GM12878 (cell line): ENCODE measurements around the gene AMOTL1. TPM values are rescaled to one million over a fixed set of nuclear protein-coding genes. Genes with fewer than 3 reads are reported as not detected.

ENCODE experiments used
- ATAC-seq: fragments of 200-7000 bp; cut with Tn5 transposase; 3 replicates; pipeline ENCODE4 v1.9.1; 2020; ENCODE audit warnings: mild to moderate bottlenecking, moderate library complexity
- BruUV-seq: library from RNA; stranded (reverse); fragments of 400-500 nt; replicated peaks from 2 replicates; lab custom pipeline; 2021; lab: Mats Ljungman, UMichigan
- CTCF ChIA-PET: fragments of 300-600 bp; sonication (Branson Sonifier 250); formaldehyde crosslinking; extraction: SDS; loops from one replicate; lab custom pipeline; 2021; ENCODE audit warnings: inconsistent platforms; lab: Yijun Ruan, JAX
- POLR2A ChIA-PET: fragments of 350-600 bp; formaldehyde crosslinking; extraction: SDS; loops from one replicate; lab custom pipeline; 2021; ENCODE audit warnings: inconsistent platforms; lab: Charles Lee
- RAD21 ChIA-PET: fragments of 300-600 bp; sonication (Branson Sonifier 250); formaldehyde crosslinking; loops from one replicate; lab custom pipeline; 2023; ENCODE audit warnings: antibody characterized with exemption; ENCODE audit not compliant: unreplicated experiment; lab: Charles Lee
- SMC1A ChIA-PET: fragments of 300-600 bp; sonication (Branson Sonifier 250); formaldehyde crosslinking; loops from one replicate; lab custom pipeline; 2023; ENCODE audit not compliant: unreplicated experiment, uncharacterized antibody; lab: Charles Lee
- DNase-seq: peaks from one replicate; pipeline ENCODE4 v3.0.0-alpha.2; 2011; ENCODE audit warnings: low read depth, low spot score
- FAIRE-seq: peaks from 3 replicates; lab custom pipeline; 2011; peaks lifted over from hg19 to GRCh38; lab: Jason Lieb, UNC
- H2AFZ ChIP-seq: 2 replicates; pipeline ENCODE4 v1.6.0; 2011; ENCODE audit warnings: low read depth, low read length, control low read depth; ENCODE audit not compliant: control insufficient read depth
- H3K27ac ChIP-seq: 2 replicates; pipeline ENCODE4 v1.5.1; 2011; ENCODE audit warnings: control low read depth; ENCODE audit not compliant: control insufficient read depth, insufficient read depth
- H3K27me3 ChIP-seq, 2 experiments: replicated peaks in 1 of 2; 2 replicates each; pipeline versions ENCODE4 v1.6.0 to v1.6.1; 2011; ENCODE audit warnings: low read length in 1 of 2; ENCODE audit not compliant: control insufficient read depth in 2 of 2, insufficient read depth in 2 of 2
- H3K36me3 ChIP-seq, 2 experiments: 2 replicates each; pipeline ENCODE4 v1.5.1; 2011; ENCODE audit warnings: low read length in 1 of 2; ENCODE audit not compliant: control insufficient read depth in 2 of 2, insufficient read depth in 2 of 2
- H3K4me1 ChIP-seq: 2 replicates; pipeline ENCODE4 v1.6.1; 2011; ENCODE audit warnings: mild to moderate bottlenecking, low read length, moderate library complexity, mixed read lengths; ENCODE audit not compliant: control insufficient read depth, insufficient read depth
- H3K4me2 ChIP-seq: 2 replicates; pipeline ENCODE4 v1.6.0; 2011; ENCODE audit warnings: control low read depth; ENCODE audit not compliant: control insufficient read depth, insufficient read depth
- H3K4me3 ChIP-seq: fragments of 200-600 bp; sonication (generic); 2 replicates; pipeline ENCODE4 v1.5.1; 2016
- H3K79me2 ChIP-seq: 2 replicates; pipeline ENCODE4 v1.6.0; 2011; ENCODE audit warnings: low read length; ENCODE audit not compliant: control insufficient read depth, insufficient read depth
- H3K9ac ChIP-seq: 2 replicates; pipeline ENCODE4 v1.8.0; 2011; ENCODE audit warnings: low read length, control low read depth, mixed read lengths; ENCODE audit not compliant: control insufficient read depth, insufficient read depth
- H3K9me3 ChIP-seq: replicated peaks from 3 replicates; pipeline ENCODE4 v1.5.1; 2011; ENCODE audit warnings: mild to moderate bottlenecking, low read length; ENCODE audit not compliant: control insufficient read depth, insufficient read depth
- H4K20me1 ChIP-seq: 2 replicates; pipeline ENCODE4 v1.6.0; 2011; ENCODE audit not compliant: control insufficient read depth, insufficient read depth
- BHLHE40 ChIP-seq, 2 experiments: fragments of 450-650 bp in 1 of 2; IDR thresholded peaks; 2 replicates each; pipeline ENCODE4 v1.6.1; 2011 to 2017; ENCODE audit warnings: low read depth in 2 of 2, borderline replicate concordance in 1 of 2, improper control_type of control experiment in 1 of 2, low read length in 1 of 2, mild to moderate bottlenecking in 1 of 2
- CEBPB ChIP-seq, 2 experiments: fragments of 150-350 bp in 1 of 2; IDR thresholded peaks; 2 replicates each; pipeline ENCODE4 v1.6.1; 2012 to 2014; ENCODE audit warnings: low read depth in 2 of 2, low read length in 2 of 2, borderline replicate concordance in 1 of 2, inconsistent platforms in 1 of 2
- CEBPZ ChIP-seq: fragments of 150-350 bp; IDR thresholded peaks from 2 replicates; pipeline ENCODE4 v1.6.1; 2016; ENCODE audit warnings: low read depth, low read length
- EP300 ChIP-seq, 2 experiments: fragments of 150-350 bp in 1 of 2; IDR thresholded peaks; 2 replicates each; pipeline ENCODE4 v1.6.1; 2011 to 2012; ENCODE audit warnings: low read depth in 2 of 2, low read length in 2 of 2, borderline replicate concordance in 1 of 2, improper control_type of control experiment in 1 of 2, inconsistent platforms in 1 of 2; ENCODE audit not compliant: control insufficient read depth in 1 of 2
- FOXK2 ChIP-seq: fragments of 450-650 bp; IDR thresholded peaks from 2 replicates; pipeline ENCODE4 v1.6.1; 2017; ENCODE audit warnings: mild to moderate bottlenecking, moderate library complexity
- KAT2A ChIP-seq: conservative IDR thresholded peaks from 2 replicates; pipeline ENCODE4 v1.6.1; 2011; ENCODE audit warnings: low read depth, low read length; ENCODE audit not compliant: control insufficient read depth
- KDM1A ChIP-seq: fragments of 200-600 bp; sonication (generic); IDR thresholded peaks from 2 replicates; pipeline ENCODE4 v1.6.1; 2016; ENCODE audit warnings: borderline replicate concordance
- MTA3 ChIP-seq: IDR thresholded peaks from 2 replicates; pipeline ENCODE4 v1.6.1; 2012; ENCODE audit warnings: low read length, inconsistent platforms, borderline replicate concordance
- NFXL1 ChIP-seq: fragments of 450-650 bp; IDR thresholded peaks from 2 replicates; pipeline ENCODE4 v1.6.1; 2017; ENCODE audit warnings: antibody characterized with exemption, mild to moderate bottlenecking, borderline replicate concordance
- NR2C1 ChIP-seq: fragments of 450-650 bp; IDR thresholded peaks from 2 replicates; pipeline ENCODE4 v1.6.1; 2017; ENCODE audit warnings: antibody characterized with exemption, mild to moderate bottlenecking, moderate library complexity
- PML ChIP-seq: IDR thresholded peaks from 2 replicates; pipeline ENCODE4 v1.6.1; 2012; ENCODE audit warnings: low read length, inconsistent platforms
- PRDM15 ChIP-seq: fragments of 450-650 bp; formaldehyde crosslinking; IDR thresholded peaks from 2 replicates; pipeline ENCODE4 v1.4.0; 2020; ENCODE audit warnings: mild to moderate bottlenecking, moderate library complexity
- RCOR1 ChIP-seq: conservative IDR thresholded peaks from 2 replicates; pipeline ENCODE4 v1.6.1; 2012; ENCODE audit warnings: low read depth, low read length, improper control_type of control experiment
- RUNX3 ChIP-seq: IDR thresholded peaks from 2 replicates; pipeline ENCODE4 v1.6.1; 2012; ENCODE audit warnings: low read length, inconsistent platforms
- USF1 ChIP-seq: IDR thresholded peaks from 2 replicates; pipeline ENCODE4 v1.6.1; 2011; ENCODE audit warnings: borderline replicate concordance, low read depth, mild to moderate bottlenecking, moderate library complexity, mixed read lengths, low read length; ENCODE audit not compliant: insufficient read depth; ENCODE audit errors: extremely low read length
- WGBS: methylation state at CpG from one replicate; pipeline ENCODE4 v1.1.6; 2016; ENCODE audit warnings: low lambda C conversion rate; ENCODE audit not compliant: insufficient replicate concordance, insufficient coverage; ENCODE audit errors: missing lambda C conversion rate; 5-methylcytosine and 5-hydroxymethylcytosine counted together
- in situ Hi-C: fragments of 300-500 bp; cut with MboI; formaldehyde crosslinking; loops from 9 replicates; pipeline ENCODE4 v1.14.3; 2018; ENCODE audit warnings: mixed read lengths
- intact Hi-C: fragments of 100-400 bp; cut with micrococcal nuclease; formaldehyde crosslinking; loops from one replicate; pipeline ENCODE4 v1.14.2; 2022; ENCODE audit not compliant: unreplicated experiment
- polyA plus RNA-seq, 11 experiments: library from polyadenylated mRNA; depleted of rRNA in 4 of 11; unstranded in 6 of 11; stranded (reverse) in 5 of 11; fragments of >200 nt; fragmentation: Nextera tagmentation in 4 of 11; fragmentation: Illumina TruSeq in 1 of 11; extraction: Ambion mirVana in 4 of 11; extraction: Trizol in 1 of 11; gene quantifications; 1 replicate in 1 of 11; 2 replicates in 10 of 11; pipeline versions ENCODE4 v1.2.1 to v1.2.3, GENCODE V29; 2011 to 2016; ENCODE audit warnings: inconsistent platforms in 2 of 11, missing spikeins in 2 of 11, low read depth in 1 of 11
- total RNA-seq, 4 experiments: library from RNA; depleted of rRNA in 3 of 4; stranded (reverse); fragments of >200 nt in 3 of 4; fragmentation: Illumina TruSeq in 1 of 4; extraction: Trizol in 1 of 4; gene quantifications; 2 replicates each; pipeline versions ENCODE4 v1.2.1 to v1.2.3, GENCODE V29; 2013 to 2021

The AMOTL1 gene
- total and polyA plus RNA-seq, 10 of the 15 experiments (the other 5 are each of a cell fraction or from before 2014, with no cell fraction given): under 0.01 to 0.41 (median 0.01) TPM; not detected in 7

- no peaks in the 10 kb centered on the region for H3K9me3 ChIP-seq
- H4K20me1 ChIP-seq: no peaks in the 10 kb centered on the region
- no peak overlapping the region for H3K4me3 ChIP-seq
- no peak overlapping the region for H3K9ac ChIP-seq
- BruUV-seq: no TSS peak
- TF ChIP-seq KDM1A: no peak
- no peak for TF ChIP-seq CEBPB (IDR thresholded peaks at IDR 0.05; ENCODE audit: borderline replicate concordance in 1 of 2, low read depth in 2 of 2, low read length in 2 of 2)
- TF ChIP-seq RUNX3: no peak
- no peak for TF ChIP-seq PRDM15 (CRISPR knock-in tag)
- TF ChIP-seq KAT2A: no peak
- TF ChIP-seq BHLHE40 (IDR thresholded peaks at IDR 0.05; ENCODE audit: borderline replicate concordance in 1 of 2, low read depth in 2 of 2, low read length in 1 of 2): no peak
- no peak for TF ChIP-seq MTA3
- no peak for TF ChIP-seq USF1
- TF ChIP-seq EP300 (IDR thresholded peaks at IDR 0.05; ENCODE audit: borderline replicate concordance in 1 of 2, control insufficient read depth in 1 of 2, low read depth in 2 of 2, low read length in 2 of 2): no peak
- TF ChIP-seq NFXL1: no peak
- TF ChIP-seq CEBPZ: no peak
- no peak for TF ChIP-seq NR2C1
- no peak for TF ChIP-seq PML
- TF ChIP-seq RCOR1: no peak
- no peak for TF ChIP-seq FOXK2
- no peaks in the 10 kb centered on the region for H3K79me2 ChIP-seq
- no peak for ATAC-seq
- no peaks in the 10 kb centered on the region for H3K4me1 ChIP-seq
- 25% methylated on average over 2 of the region's 2 CpGs for WGBS
- no peak for DNase-seq
- FAIRE-seq: no peak
- in situ Hi-C loops (no loop called here), intact Hi-C loops (no loop called here)
- POLR2A ChIA-PET: no interaction called here
- peaks cover 0 to 2% of the 10 kb centered on the region in 2 experiments; a peak in 3 of 4 replicates for H3K27me3 ChIP-seq
- no peak overlapping the region for H3K27ac ChIP-seq
- SMC1A ChIA-PET: interaction anchor here (1.1 kb wide), 1 partner anchor 32 kb away, joined by 3 read pairs; no protein-coding TSS in a partner anchor
- H3K36me3 ChIP-seq: no peaks in the 10 kb centered on the region
- no peak overlapping the region for H3K4me2 ChIP-seq
- CTCF ChIA-PET: interaction anchor here (1.2 to 1.8 kb wide), 3 partner anchors 10 to 62 kb away, joined by 3 to 5 read pairs (median 3); no protein-coding TSS in a partner anchor
- H2AFZ ChIP-seq: no peak overlapping the region
- RAD21 ChIA-PET: no interaction called here
Observed at GRCh38 chr11:94835594-94835927, 67.4 kb downstream of the AMOTL1 start.
